A549 (cell line): ENCODE results near the gene TSPAN4.

Experiments
- HDAC2 ChIP-seq: fragments of 200-600 bp; sonication (generic); IDR thresholded peaks from 2 replicates; pipeline ENCODE4 v1.6.1; 2016
- KDM1A ChIP-seq: fragments of 200-600 bp; sonication (generic); IDR thresholded peaks from 2 replicates; pipeline ENCODE4 v1.6.1; 2016; ENCODE audit warnings: low read depth, mild to moderate bottlenecking
- MYC ChIP-seq: IDR thresholded peaks from 2 replicates; pipeline ENCODE4 v1.6.1; 2012; ENCODE audit warnings: mild to moderate bottlenecking, inconsistent platforms, low read length, improper control_type of control experiment, borderline replicate concordance
- RAD21 ChIP-seq, 2 experiments: fragments of >200 bp in 1 of 2; sonication (Bioruptor Twin) in 1 of 2; formaldehyde crosslinking in 1 of 2; IDR thresholded peaks in 1 of 2; conservative IDR thresholded peaks in 1 of 2; 2 replicates in 1 of 2; 3 replicates in 1 of 2; pipeline ENCODE4 v1.6.1; 2012 to 2018; ENCODE audit warnings: inconsistent platforms in 1 of 2
- RCOR1 ChIP-seq: fragments of 150-350 bp; IDR thresholded peaks from 2 replicates; pipeline ENCODE4 v1.6.1; 2014; ENCODE audit warnings: antibody characterized with exemption, low read length, low read depth
- TP53 ChIP-seq: fragments of 250-450 bp; sonication (Bioruptor Pico); IDR thresholded peaks from 2 replicates; pipeline ENCODE4 v1.5.0; 2021; ENCODE audit warnings: mild to moderate bottlenecking, moderate library complexity

- TF ChIP-seq MYC (no peak), HDAC2 (no peak), RCOR1 (no peak), RAD21 (conservative IDR thresholded peaks at IDR 0.05 in 1 of 2, IDR thresholded peaks at IDR 0.05 in 1 of 2) (no peak), KDM1A (no peak), TP53 (CRISPR knock-in tag) (no peak)
These were observed 4.7 kb upstream of the TSPAN4 start for GRCh38 chr11:837990-838307.
